HCEC 1CT (cell line): Measurements from ENCODE around the gene MSX1.
"Not testable (repeated sequence)": the region's sequence is repeated elsewhere in the genome, so short reads cannot be mapped to it uniquely, and the experiment has no call there.

Experiments used
- DNase-seq: peaks from one replicate; pipeline ENCODE4 v3.0.0-alpha.2; 2017

MSX1 gene

DNA sequence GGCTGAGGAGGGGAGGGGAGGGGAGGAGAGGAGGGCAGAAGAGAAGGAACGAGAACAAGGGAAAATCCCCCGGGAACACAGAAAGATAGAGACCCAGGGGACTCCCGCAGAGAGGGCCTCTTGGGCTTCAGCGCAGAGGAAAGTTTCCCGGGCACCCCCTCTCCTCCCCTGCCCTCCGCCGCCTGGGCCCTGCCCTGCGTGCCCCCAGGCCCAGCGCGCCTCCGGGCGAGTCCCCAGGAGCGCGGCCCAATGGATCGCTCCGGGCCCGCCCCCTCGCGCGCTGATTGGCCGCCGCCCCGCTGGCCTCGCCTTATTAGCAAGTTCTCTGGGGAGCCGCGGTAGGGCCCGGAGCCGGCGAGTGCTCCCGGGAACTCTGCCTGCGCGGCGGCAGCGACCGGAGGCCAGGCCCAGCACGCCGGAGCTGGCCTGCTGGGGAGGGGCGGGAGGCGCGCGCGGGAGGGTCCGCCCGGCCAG lies at the start of gene MSX1:
TSS of gene MSX1 (plus strand) at position 341 of the 474 bp plus-strand sequence. CDS start 235 bp downstream, outside the sequence.
- peak; percentile 61 for DNase-seq

DNA sequence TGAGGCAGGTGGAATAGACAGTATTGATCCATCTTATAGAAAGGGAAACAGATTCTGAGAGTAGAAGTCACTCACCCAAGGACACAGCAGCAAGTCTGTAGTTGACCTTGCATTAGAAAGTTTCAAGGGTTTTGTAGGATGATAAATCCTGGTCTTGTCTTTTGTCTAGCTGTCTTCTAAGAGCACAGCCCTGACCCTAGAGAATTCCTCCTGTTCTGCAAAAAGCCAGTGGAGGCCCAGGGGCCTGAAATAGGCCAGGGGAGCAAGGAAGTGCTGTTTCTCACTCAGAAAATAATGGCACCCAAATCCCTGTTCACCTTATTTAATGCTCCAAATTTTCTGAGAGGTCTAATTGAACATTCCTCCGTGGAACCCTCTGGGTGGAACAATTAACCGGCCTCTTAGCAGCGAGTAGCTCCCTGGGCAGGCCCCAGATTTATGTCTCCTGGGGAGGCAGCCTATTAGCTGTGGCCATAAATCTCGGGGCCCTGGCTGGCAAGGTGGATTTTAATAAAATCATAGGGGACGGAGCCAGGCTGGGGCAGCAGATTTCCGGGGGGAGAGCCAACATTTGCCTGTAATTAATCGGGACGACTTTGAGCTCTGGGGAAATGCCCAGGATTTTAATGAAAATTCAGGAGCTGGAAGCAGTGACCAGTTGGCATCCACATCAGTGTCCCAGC lies 49.2 kb upstream of the MSX1 start:
- no peak for DNase-seq

GRCh38 chr4:4810778-4811177 lies 48.7 kb upstream of the MSX1 start:
- DNase-seq: no peak

DNA sequence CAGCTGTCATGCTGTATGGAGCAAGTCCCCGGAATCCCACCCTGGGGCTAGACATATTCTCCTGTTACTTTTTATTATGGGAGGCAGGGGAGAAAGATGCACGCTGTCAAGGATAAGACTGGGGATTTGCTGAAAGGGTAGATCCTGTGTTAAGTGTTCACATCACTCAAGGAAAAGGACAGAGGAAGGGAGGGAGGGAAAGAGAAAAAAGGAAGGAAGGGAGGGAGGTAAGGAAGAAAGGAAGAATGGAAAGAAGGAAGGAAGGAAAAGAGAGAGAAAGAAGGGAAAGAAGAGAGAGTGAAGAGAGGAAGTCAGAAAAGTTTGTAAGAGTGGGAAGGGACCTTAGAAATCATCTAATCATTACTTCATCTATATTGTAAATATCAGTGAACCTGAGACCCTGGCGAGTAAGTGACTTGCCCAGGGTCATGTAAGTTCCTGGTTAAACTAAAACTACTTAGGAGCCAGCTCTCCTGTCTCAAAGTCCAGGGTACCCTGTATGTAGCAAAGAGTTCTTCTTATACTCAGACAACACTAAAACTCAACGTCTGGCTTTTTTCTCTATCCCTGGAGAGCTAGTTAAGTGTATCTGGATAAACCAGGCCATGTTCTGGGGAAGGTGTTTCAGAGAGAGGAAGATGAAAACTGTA lies 47.2 kb upstream of the MSX1 start:
- DNase-seq: no peak

DNA sequence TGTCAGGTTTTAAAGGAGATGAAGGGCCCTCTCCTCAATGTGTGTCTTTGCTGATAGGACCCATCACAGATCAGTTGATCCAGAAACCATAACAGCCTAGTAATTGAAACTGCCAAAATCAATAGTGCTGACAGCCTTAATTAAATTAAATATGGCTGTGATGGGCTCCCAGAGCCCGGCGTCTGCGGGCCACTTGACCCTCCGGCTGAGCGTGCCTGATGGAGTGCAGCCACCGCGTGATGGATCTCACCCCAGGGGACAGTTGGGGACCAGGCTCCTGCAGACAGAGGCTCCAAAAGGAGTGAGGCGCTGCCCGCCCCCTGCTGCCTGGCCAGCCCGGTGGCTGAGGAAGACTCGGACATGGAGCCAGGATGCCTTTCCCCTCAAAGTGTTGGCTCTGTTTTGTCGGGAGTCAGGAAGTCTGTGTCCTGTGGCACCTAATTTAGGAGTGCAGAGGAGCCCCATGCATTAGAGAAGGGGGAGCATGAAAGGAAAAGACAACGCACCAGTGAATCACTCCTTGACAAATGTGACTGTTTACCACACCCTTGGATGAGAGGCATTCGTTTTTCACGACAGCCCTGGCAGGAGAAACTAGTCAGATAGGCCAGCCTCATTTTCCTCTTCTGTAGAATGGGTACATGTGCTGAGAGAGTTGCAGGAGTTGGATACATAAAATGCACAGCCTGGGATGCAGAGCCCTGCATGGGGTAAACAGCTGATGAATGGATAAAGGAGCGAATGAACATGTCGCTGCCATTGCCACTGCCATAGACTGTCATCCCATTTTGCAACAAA lies 40.9 kb upstream of the MSX1 start:
- no peak for DNase-seq

DNA sequence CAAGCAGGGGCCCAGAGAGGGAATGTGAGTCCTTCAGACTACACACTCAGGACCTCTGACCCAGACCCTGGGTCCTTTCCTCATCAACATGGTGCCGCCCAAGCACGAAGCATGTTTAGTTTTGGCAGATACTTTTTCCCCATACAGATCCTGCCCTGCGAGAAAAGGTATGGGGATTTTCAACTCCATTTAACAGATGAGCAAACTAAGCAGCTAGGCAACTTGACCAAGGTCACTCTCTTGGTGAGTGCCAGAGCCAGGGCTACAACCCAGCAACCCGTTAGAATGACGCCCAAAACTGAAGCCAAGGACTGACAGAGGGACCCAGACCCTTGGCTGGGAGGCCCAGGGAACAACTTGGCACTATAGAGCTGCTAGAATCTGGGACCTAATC lies 40.3 kb upstream of the MSX1 start:
- no peak for DNase-seq

GRCh38 chr4:4820261-4820660 lies 39.2 kb upstream of the MSX1 start:
- no peak for DNase-seq

- no peak for DNase-seq
Observed at GRCh38 chr4:4820739-4821138, 38.7 kb upstream of the MSX1 start.

- no peak for DNase-seq
Observed at GRCh38 chr4:4821577-4821976, 37.9 kb upstream of the MSX1 start.

GRCh38 chr4:4822286-4822685 lies 37.2 kb upstream of the MSX1 start:
- not testable (repeated sequence) for DNase-seq

DNA sequence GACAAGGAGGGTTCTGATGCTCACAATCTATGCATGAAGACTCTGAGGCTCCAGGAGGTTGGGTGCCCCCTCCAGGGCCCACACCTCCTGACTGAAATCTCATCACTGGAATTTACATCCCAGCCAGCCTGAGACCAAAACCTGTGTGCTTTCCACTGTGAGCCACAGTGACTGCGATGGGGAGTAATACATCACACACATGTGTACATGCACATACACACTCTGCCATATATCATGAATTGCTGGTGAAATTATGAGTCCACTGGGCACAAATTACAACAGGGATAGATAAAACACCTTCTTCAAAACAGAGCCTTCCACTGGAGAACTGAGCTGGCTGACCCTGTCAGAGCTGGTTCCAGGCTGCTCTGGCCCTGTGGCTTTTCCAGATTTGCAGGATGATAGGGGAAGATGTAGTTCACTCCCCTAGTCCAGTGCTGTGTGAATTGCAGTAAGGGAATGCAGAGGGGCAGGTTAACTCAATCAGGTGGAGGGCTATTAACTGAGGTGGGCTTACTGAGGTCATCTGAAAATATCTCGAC lies 35.8 kb upstream of the MSX1 start:
- no peak for DNase-seq

DNA sequence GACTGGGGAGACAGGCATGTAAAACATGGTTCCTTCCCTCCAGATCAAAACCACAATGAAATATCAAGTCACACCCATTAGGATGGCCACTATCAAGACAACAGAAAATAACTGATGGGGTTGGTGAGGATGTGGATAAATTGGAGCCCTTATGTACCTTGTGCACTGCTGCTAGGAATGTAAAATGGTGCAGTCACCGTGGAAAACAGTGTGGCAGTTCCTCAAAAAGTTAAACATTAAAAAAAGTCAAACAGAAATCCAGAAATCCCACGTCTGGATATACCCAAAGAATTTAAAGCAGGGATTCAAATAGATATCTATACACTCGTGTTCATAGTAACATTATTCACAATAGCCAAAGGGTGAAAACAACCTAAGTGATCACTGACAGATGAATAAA lies 35.2 kb upstream of the MSX1 start:
- DNase-seq: no peak

- DNase-seq: no peak
Observed at GRCh38 chr4:4825431-4825830, 34.0 kb upstream of the MSX1 start.

- DNase-seq: no peak
Observed at GRCh38 chr4:4829837-4830236, 29.6 kb upstream of the MSX1 start.

- DNase-seq: no peak
Observed at GRCh38 chr4:4831266-4831665, 28.2 kb upstream of the MSX1 start.

DNA sequence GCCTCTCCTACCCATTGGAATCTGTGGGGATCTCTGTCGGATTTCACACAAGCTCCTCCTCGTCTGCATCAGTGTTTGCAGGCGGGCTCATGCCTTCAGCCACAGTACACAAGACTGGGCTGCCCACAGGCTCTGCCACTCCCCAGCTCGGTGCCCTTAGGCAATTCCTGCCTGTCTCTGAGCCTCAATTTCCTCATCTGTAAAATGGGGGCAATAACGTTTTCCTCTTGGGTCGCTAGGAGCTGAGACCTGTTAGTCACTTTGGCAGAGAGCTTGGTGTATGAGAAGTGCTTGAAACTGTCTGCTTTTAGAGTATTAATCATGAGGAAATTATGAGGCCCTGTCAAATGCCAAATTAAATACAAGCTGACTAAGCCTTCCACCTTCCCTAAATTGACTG lies 27.6 kb upstream of the MSX1 start:
- no peak for DNase-seq

- DNase-seq: no peak
Observed at GRCh38 chr4:4836044-4836443, 23.4 kb upstream of the MSX1 start.

DNA sequence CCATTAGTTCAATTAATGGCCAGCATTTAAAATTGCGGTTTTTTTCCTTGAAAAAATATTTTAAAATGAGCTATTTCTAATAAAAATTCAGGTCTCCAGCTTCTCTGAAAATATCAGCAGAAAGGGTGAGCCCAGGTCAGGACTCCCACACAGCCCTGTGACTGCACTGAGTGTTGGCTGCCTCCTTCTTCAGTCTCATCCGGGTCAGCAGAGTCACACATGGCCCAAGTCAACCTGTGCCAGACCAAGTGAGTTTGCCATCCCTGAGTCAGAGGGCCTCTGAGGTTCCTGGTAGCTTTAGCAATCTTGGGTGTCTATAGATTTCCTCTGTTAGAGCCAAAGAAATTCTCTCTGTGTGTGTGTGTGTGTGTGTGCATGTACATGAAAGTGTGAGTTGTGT lies 22.1 kb upstream of the MSX1 start:
- DNase-seq: no peak

DNA sequence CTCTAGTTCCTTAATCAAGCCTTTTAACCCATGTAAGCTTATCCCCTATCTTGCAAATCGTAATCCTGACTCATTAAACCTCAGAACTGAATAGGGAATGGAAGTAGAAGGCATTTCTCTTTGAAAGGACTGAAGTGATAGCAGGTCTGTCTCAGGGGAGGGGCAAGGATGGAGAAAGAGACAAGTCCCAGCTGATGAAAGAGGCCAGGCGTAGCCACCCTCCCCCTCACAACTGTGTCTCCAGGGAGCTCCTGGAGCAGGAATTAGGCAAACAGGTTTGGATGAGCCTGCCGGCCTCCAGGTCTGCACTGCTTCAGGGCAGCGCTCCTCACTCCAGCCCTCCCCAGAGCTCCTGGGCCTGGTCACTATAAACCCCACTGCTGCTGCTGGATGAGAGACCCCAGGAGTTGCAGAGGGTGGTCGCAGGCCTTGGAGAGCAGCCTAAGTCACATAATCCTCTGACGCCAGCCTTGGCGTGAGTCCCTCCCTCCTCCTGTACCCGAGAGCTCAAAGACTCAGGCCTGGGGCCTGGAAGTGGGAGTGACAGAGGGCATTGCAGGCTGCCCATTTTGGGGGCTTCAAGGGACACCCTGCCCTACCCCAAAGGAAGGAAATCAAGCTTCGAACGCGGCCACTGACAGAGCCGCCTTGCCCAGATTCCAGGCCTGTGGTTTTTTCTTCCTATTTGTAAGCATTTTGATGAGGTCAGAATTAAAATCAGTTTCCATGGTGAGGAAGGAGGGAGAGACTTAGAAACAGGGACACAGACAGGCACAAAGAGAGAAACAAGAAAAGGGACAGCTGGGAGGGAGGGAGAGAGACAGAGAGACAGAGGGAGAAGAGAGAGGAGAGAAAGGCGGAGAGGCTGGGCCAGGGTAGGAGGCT lies 21.2 kb upstream of the MSX1 start:
- DNase-seq: no peak

GRCh38 chr4:4838936-4839810 lies 20.3 kb upstream of the MSX1 start:
- DNase-seq: no peak

DNA sequence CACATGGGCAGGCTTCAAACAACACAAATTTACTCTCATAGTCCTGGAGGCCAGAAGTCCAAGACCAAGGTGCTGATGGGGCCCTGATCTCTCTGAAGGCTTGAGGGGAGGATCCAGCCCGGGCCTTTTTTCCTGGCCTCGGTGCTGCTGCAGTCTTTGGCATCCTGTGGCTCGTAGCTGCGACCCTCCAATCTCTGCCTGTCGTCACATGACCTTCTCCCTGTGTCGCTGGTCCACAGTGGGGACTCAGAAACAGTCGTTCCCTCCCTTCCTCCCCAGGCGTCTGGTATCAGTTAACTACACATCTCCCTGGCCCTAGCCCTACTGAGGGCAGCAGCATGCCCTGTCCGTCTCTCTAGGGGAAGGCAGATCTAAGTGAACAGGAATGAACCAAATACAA lies 19.1 kb upstream of the MSX1 start:
- DNase-seq: no peak

- no peak for DNase-seq
Observed at GRCh38 chr4:4841156-4841555, 18.3 kb upstream of the MSX1 start.
